ENCODE data around the gene BRI3.
A peak's percentile ranks its signal among the peaks of the same experiment; 100 is the strongest.

The BRI3 gene

DNA sequence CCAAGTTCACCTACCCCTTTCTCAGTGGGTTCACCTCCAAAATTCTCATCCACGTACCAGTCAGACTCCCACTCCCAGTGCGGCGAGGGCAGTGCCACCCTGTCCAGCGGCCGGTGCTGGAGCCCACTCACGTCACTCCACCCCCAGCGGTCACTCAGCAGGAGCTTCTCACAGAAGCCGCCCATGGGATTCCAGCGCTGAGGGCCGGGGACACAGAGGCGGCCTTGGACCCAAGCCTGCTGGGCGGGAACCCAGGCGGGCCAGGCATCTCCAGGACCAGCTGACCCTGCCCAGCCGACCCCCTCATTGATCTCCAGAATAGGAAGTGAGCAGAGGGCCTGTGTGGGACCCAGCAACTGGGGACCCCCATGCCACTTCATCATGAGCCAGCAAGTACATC lies 36.6 kb upstream of the BRI3 start:
- no peak for DNase-seq
- Mint-ChIP-seq H3K4me3 (no peak overlapping the region), H3K9me3 (no peaks in the 10 kb centered on the region), H3K27me3 (no peaks in the 10 kb centered on the region), H3K27ac (no peak overlapping the region), H3K4me1 (ENCODE audit: low read depth) (peaks cover 25% of the 10 kb centered on the region), H3K36me3 (ENCODE audit: low read depth) (peaks cover 63% of the 10 kb centered on the region)

DNA sequence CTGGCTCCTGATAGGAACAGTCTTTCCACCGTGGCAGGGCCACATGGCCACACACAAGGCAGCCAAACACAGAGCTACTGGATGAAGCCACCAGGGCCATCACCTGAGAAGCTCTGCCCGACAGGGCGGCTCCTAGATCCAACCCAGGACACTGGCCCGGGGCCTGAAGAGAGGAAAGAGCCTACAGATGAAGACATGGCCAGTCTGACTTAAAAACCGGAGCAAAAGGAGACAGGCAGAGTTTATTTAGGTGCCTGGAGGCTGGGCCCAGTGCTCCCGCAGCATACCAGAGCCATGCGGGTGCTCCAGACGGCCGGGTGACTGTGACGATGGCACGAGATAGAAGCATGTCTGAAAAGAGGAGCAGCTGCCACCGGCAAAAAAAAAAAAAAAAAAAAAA lies 33.3 kb upstream of the BRI3 start:
- peaks cover 49% of the 10 kb centered on the region for H3K4me1 Mint-ChIP-seq (ENCODE audit: low read depth)
- no peak overlapping the region for H3K4me3 Mint-ChIP-seq
- no peak for DNase-seq
- no peaks in the 10 kb centered on the region for H3K27me3 Mint-ChIP-seq
- H3K27ac Mint-ChIP-seq = peak overlapping the region; percentile 85
- peaks cover 61% of the 10 kb centered on the region for H3K36me3 Mint-ChIP-seq (ENCODE audit: low read depth)
- H3K9me3 Mint-ChIP-seq = no peaks in the 10 kb centered on the region

DNA sequence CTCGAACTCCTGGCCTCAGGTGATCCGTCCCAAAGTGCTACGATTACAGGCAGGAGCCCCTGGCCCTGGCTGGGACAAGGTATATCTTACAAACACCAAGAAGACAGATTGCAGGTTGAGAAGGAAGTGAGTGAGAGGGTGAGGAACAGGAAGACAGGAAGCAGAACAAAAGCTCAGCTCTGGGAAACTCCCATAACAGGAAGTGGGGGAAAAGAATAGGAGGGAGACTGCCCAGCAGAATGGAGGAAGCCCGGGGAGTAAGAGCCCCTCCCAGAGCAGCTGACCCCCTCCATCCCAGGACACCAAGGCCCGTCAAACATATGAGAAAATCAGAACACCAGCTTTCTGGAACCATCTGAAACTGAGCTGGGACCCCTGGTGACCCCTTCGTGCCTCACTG lies 32.4 kb upstream of the BRI3 start:
- peaks cover 55% of the 10 kb centered on the region for H3K36me3 Mint-ChIP-seq (ENCODE audit: low read depth)
- peak overlapping the region; percentile 49 for H3K4me3 Mint-ChIP-seq
- peak overlapping the region; percentile 97 for H3K27ac Mint-ChIP-seq

DNA sequence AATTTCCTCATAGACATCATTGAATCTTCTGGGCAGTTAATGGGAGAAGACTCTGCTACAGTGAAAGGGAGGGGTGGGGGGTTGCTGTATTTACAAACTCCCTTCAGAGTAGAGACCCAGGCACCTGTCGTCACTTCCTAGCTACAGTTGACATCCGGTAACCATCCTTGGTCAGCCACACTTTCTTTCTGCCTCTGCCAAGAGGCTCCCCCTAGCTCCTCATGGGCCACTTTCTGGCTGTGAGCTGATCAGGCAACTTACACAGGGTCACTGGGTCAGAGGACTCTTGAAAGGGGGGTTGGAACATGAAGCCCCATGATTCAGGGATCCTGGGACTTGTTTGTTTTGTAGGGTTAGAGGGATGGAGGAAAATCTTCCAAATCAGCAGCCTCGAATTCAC lies 30.7 kb upstream of the BRI3 start:
- H3K4me1 Mint-ChIP-seq (ENCODE audit: low read depth) = peaks cover 61% of the 10 kb centered on the region
- peaks cover 48% of the 10 kb centered on the region for H3K36me3 Mint-ChIP-seq (ENCODE audit: low read depth)
- H3K4me3 Mint-ChIP-seq = peak overlapping the region; percentile 98
- peak overlapping the region; percentile 97 for H3K27ac Mint-ChIP-seq
- H3K9me3 Mint-ChIP-seq = no peaks in the 10 kb centered on the region
- H3K27me3 Mint-ChIP-seq = no peaks in the 10 kb centered on the region
- DNase-seq = peak; percentile 54

More for the DNA sequence above, 32.4 kb upstream of the BRI3 start:
- Mint-ChIP-seq H3K27me3 (no peaks in the 10 kb centered on the region), H3K4me1 (ENCODE audit: low read depth) (peaks cover 53% of the 10 kb centered on the region), H3K9me3 (no peaks in the 10 kb centered on the region)
- no peak for DNase-seq

DNA sequence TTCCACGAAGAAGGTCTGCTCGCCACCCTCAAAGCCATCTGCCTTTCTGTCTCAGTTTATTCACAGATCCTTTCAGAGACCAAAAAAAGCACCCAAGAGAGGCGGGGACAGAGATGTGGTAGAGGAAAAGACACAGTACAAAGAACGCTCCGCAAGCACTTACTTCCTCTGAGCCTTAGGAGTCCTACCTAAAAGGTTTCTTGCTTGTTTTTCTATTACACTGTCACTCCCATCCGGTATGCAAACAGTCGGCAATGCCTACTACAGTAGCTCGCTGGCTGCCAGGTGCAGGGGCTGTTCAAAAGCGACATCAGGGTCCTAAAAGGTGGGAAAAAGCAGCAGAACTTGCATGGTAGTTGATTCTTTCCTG lies 30.3 kb upstream of the BRI3 start:
- Mint-ChIP-seq H3K9me3 (no peaks in the 10 kb centered on the region), H3K27ac (peak overlapping the region; percentile 97), H3K27me3 (no peaks in the 10 kb centered on the region), H3K36me3 (ENCODE audit: low read depth) (peaks cover 47% of the 10 kb centered on the region), H3K4me1 (ENCODE audit: low read depth) (peaks cover 62% of the 10 kb centered on the region), H3K4me3 (peak overlapping the region; percentile 98)
- DNase-seq = peak; percentile 61

DNA sequence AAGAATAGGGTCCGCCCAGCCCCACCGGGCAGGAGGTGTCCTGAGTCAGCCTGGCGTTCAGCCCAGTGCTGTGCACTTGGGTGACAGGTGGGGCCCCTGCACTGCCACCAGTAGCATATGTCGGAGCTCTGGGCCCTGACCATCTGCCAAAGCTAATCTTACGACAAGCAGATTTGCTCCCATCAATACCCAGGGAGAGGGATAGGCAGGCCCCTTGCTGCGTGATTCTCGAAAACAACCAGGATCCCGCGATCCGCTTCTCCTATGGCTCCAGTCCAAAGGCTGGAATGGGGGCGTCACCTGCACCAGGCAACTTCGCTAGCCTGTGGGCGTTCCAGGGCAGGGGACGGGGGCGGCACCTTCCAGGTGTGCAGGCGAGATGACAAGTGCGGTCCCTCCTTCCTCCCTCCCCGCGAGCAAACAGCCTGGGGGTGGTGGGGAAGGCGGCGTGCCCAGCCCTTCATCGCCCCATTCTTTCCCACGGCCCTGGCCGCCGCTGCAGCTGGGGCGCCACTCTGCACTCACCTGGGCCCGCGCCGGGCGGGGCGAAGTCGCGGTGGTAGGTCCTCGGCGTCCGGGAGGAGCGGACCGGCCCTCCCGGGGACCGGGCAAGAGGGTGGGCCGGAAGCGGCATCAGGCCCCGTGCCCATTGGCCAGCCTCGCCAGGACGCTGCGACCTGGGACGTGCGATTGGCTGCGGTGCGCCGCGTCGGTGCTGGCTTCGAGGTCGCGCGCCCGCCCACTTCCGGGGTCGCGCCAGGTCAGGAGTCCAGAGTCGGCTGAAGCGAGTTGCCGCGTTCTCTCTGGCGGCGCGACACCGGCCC lies 29.7 kb upstream of the BRI3 start, which contains the start of gene TECPR1:
Gene TECPR1, minus strand, starts transcription at position 632 of the 824 bp plus-strand sequence. CDS start 6,086 bp downstream, outside the sequence.
- Mint-ChIP-seq H3K4me1 (ENCODE audit: low read depth) (peaks cover 64% of the 10 kb centered on the region), H3K27ac (peak within 1 kb of the TSS; percentile 97), H3K27me3 (no peaks in the 10 kb centered on the region), H3K4me3 (peak within 1 kb of the TSS; percentile 98), H3K9me3 (no peaks in the 10 kb centered on the region), H3K36me3 (ENCODE audit: low read depth) (peaks cover 53% of the 10 kb centered on the region)
- DNase-seq = peak; percentile 92

DNA sequence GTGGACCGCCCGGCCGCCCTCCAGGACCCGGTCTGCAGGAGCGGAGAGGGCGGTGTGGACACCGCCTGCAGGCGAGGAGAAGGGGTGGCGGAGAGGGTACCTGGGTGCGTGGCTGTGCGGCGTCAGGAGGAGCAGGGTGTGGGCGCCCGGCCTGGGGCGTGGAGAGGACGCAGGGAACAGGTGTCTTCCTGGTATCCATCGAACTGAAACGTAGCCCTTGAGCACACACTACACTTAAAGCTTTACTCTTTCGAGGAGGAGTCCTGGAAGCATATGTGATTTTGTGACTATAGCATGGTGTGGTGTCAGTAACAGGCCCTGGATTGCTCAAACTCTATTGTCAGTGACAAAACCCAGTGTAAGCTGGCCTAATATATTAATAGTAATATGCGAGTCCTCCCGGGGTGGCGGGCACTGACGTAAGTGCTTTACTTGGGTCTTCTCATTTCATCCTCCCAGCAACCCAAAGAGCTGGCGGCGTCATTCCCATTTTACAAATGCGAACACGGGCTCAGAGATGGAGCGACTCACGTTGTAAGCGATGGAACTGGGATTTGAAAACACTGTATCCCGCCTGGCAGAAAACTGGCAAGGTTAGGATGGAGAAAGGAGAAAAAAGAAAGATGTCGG lies 28.9 kb upstream of the BRI3 start:
- Mint-ChIP-seq H3K9me3 (no peaks in the 10 kb centered on the region), H3K4me1 (ENCODE audit: low read depth) (peaks cover 60% of the 10 kb centered on the region), H3K27ac (peak overlapping the region; percentile 97), H3K36me3 (ENCODE audit: low read depth) (peaks cover 56% of the 10 kb centered on the region), H3K27me3 (no peaks in the 10 kb centered on the region), H3K4me3 (peak overlapping the region; percentile 98)
- no peak for DNase-seq

DNA sequence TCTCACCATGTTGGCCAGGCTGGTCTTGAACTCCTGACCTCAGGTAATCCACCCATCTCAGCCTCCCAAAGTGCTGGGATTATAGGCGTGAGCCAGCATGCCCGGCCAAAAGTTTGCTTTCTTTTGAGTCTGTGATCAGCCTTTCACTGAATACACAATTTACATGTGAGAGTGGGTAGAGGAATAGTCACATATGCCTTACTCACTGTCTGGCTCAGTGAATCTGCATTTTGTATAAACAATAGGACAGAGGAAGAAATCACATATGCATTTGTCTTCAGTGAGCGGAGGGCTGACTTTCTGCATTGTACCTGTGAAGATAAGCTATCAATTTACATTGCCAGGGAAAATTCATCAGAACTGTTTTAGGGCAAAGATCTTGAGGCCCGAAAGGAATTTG lies 27.0 kb upstream of the BRI3 start:
- H3K36me3 Mint-ChIP-seq (ENCODE audit: low read depth) = peaks cover 56% of the 10 kb centered on the region
- no peak overlapping the region for H3K4me3 Mint-ChIP-seq
- H3K27ac Mint-ChIP-seq = peak overlapping the region; percentile 87
- DNase-seq = no peak
- H3K4me1 Mint-ChIP-seq (ENCODE audit: low read depth) = peaks cover 46% of the 10 kb centered on the region
- H3K27me3 Mint-ChIP-seq = no peaks in the 10 kb centered on the region
- no peaks in the 10 kb centered on the region for H3K9me3 Mint-ChIP-seq

DNA sequence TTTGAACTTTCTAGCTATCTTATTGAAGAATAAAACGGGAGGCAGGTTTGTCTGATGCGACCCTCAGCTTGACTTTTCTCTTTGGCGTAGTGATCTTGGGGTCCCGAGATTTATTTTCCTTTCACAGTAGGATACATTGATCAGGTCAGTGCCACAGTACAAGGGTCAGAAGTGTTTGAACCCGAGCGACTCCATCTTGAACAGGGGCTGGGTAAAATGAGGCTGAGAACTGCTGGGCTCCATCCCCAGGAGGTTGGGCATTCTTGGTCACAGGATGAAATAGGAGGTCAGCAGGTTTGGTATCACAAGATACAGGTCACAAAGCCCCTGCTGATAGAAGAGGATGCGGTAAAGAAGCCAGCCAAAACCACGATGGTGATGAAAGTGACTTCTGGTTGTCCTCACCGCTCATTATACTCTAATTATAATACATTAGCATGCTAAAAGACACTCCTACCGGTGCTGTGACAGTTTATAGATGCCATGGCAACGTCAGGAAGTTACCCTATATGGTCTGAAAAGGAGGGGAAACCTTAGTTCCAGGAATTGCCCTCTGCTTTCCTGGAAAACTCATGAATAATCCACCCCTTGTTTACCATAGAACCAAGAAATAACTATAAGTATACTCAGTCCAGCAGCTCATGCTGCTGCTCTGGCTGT lies 26.4 kb upstream of the BRI3 start:
- no peak for DNase-seq
- H3K4me1 Mint-ChIP-seq (ENCODE audit: low read depth) = peaks cover 41% of the 10 kb centered on the region
- H3K4me3 Mint-ChIP-seq = no peak overlapping the region
- no peaks in the 10 kb centered on the region for H3K27me3 Mint-ChIP-seq
- no peaks in the 10 kb centered on the region for H3K9me3 Mint-ChIP-seq
- peak overlapping the region; percentile 87 for H3K27ac Mint-ChIP-seq
- H3K36me3 Mint-ChIP-seq (ENCODE audit: low read depth) = peaks cover 55% of the 10 kb centered on the region

DNA sequence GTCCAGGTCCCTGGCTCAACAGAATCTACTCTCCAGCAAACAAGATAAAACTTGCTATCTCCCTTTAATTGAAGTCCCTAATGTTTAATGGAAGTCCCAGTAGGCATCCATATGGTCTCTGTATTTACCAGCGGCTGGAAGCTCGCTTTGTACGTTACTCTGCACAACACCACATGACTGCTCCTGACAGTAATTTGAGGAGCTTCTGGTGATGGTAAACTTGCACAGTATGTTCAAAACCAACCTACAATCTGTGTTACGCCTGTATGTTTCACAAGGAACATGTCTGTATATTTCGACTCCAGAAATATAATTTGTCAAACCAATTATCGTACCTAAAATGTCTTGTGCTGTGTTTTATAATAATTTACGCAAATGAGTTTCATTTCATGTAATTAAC lies 25.1 kb upstream of the BRI3 start:
- no peak for DNase-seq
- Mint-ChIP-seq H3K4me1 (ENCODE audit: low read depth) (peaks cover 29% of the 10 kb centered on the region), H3K4me3 (no peak overlapping the region), H3K27me3 (no peaks in the 10 kb centered on the region), H3K27ac (peak overlapping the region; percentile 52), H3K36me3 (ENCODE audit: low read depth) (peaks cover 62% of the 10 kb centered on the region), H3K9me3 (no peaks in the 10 kb centered on the region)

DNA sequence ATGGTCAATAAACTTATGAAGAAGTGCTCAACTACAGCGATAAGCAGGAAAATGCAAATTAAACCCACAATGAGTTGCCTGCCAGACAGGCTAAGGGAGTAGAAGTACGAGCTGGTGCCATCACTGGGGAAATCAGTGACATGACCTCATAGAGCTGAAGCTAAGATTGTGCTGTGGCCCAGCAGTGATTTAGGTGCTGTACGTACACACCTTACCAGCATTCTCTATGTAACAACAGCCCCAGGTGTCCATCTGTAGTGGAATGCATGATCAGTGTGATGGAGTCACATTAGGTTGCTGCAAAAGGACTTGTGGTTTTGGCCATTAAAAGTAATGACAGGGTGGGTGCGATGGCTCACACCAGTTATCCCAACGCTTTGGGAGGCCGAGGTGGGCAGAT lies 23.8 kb upstream of the BRI3 start:
- H3K27ac Mint-ChIP-seq = no peak overlapping the region
- H3K4me3 Mint-ChIP-seq = no peak overlapping the region
- peaks cover 24% of the 10 kb centered on the region for H3K4me1 Mint-ChIP-seq (ENCODE audit: low read depth)
- H3K36me3 Mint-ChIP-seq (ENCODE audit: low read depth) = peaks cover 64% of the 10 kb centered on the region
- no peaks in the 10 kb centered on the region for H3K9me3 Mint-ChIP-seq
- H3K27me3 Mint-ChIP-seq = no peaks in the 10 kb centered on the region
- no peak for DNase-seq

DNA sequence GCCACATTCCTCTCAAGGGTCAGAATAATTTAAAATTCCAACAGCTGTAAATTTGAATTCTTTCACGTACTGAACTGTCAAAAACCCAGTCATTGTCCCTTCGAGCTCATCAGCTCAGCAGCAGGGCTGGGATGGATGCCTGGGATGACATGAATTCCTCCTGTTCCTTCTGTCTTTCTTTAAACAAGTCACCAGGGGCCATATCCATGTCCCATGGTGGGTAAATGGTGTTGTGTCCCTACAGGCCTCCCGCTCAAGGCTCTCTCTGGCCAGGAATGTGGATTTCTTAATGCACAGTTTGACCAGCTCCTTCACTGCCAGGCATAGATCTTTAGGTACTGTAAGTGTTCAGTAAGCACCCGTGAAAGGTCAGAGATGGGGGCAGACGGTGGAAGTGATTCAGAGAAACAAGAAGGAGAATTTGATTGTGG lies 15.6 kb upstream of the BRI3 start:
- no peaks in the 10 kb centered on the region for H3K27me3 Mint-ChIP-seq
- H3K4me1 Mint-ChIP-seq (ENCODE audit: low read depth) = peaks cover 9% of the 10 kb centered on the region
- H3K27ac Mint-ChIP-seq = peak overlapping the region; percentile 13
- no peak overlapping the region for H3K4me3 Mint-ChIP-seq
- H3K9me3 Mint-ChIP-seq = no peaks in the 10 kb centered on the region
- peaks cover 35% of the 10 kb centered on the region for H3K36me3 Mint-ChIP-seq (ENCODE audit: low read depth)
- DNase-seq = no peak

DNA sequence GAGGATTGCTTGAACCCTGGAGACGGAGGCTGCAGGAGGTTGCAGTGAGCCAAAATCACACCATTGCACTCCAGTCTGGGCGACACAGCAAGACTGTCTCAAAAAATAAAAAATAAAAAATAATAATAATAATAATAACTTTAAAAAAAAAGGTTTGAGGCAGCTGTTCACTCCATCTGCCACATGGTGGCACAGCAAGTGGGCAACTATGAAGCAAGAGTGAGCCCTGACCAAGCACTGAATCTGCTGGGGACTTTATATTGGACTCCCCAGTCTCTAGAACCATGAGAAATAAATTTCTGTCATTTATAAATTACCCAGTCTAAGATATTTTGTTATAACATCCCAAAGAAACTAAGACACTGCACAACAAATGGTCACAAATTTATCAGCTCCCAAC lies 14.6 kb upstream of the BRI3 start:
- no peak for DNase-seq
- Mint-ChIP-seq H3K27me3 (no peaks in the 10 kb centered on the region), H3K27ac (no peak overlapping the region)

DNA sequence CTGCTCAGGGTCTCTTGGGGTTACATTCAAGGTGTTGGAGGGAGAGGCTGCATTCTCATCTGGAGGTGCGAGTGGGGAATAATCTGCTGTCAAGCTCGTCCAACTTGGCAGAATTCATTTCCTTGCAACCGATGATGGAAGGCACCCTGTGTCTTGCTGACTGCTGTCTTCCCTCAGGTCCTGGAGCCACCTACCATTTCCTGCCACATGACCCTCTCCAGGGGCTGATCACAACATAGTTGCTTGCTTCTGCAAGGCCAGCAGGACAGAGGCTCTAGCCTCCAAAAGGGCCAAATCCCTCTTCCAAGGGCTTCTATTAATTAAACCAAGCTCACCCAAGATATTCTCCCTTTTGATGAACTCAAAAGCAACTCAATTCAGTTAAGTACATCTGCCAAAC lies 14.2 kb upstream of the BRI3 start:
- no peak for DNase-seq
- H3K9me3 Mint-ChIP-seq = no peaks in the 10 kb centered on the region
- peaks cover 23% of the 10 kb centered on the region for H3K36me3 Mint-ChIP-seq (ENCODE audit: low read depth)
- no peaks in the 10 kb centered on the region for H3K27me3 Mint-ChIP-seq
- no peak overlapping the region for H3K4me3 Mint-ChIP-seq
- no peak overlapping the region for H3K27ac Mint-ChIP-seq
- H3K4me1 Mint-ChIP-seq (ENCODE audit: low read depth) = peaks cover 9% of the 10 kb centered on the region

More for the DNA sequence above, 14.6 kb upstream of the BRI3 start:
- peaks cover 26% of the 10 kb centered on the region for H3K36me3 Mint-ChIP-seq (ENCODE audit: low read depth)
- no peak overlapping the region for H3K4me3 Mint-ChIP-seq
- no peaks in the 10 kb centered on the region for H3K9me3 Mint-ChIP-seq
- H3K4me1 Mint-ChIP-seq (ENCODE audit: low read depth) = peaks cover 9% of the 10 kb centered on the region
